HepG2 (cell line): ENCODE results near the gene IL18. TPM values are rescaled to one million over a fixed set of nuclear protein-coding genes. Genes with fewer than 3 reads are reported as not detected.

Source experiments
- ATAC-seq: fragments of 200-7000 bp; cut with Tn5 transposase; 3 replicates; pipeline ENCODE4 v1.9.1; 2020; ENCODE audit warnings: mild to moderate bottlenecking, moderate library complexity
- BruUV-seq: library from RNA; stranded (reverse); fragments of 400-500 nt; replicated peaks from 2 replicates; lab custom pipeline; 2021; lab: Mats Ljungman, UMichigan
- CTCF ChIA-PET: fragments of 300-600 bp; formaldehyde crosslinking; extraction: SDS; loops from one replicate; lab custom pipeline; 2021; ENCODE audit warnings: low total read pairs, inconsistent platforms, low intra/inter-chr PET ratio; lab: Yijun Ruan, JAX
- POLR2A ChIA-PET: fragments of 350-600 bp; sonication (Branson Sonifier 250); formaldehyde crosslinking; loops from one replicate; lab custom pipeline; 2020; ENCODE audit warnings: antibody characterized with exemption, inconsistent platforms; lab: Yijun Ruan, JAX
- DNase-seq: peaks from one replicate; pipeline ENCODE4 v3.0.0-alpha.2; 2015; ENCODE audit warnings: low spot score
- FAIRE-seq: peaks from 3 replicates; lab custom pipeline; 2011; peaks lifted over from hg19 to GRCh38; lab: Jason Lieb, UNC
- H2AFZ ChIP-seq: one replicate; pipeline ENCODE4 v1.6.1; 2011; ENCODE audit warnings: low read length, inconsistent platforms
- H3K27ac ChIP-seq: fragments of 300-600 bp; 3 replicates; pipeline ENCODE4 v1.8.0; 2011; ENCODE audit warnings: mixed run types, mild to moderate bottlenecking, mixed read lengths, low read length, inconsistent platforms; ENCODE audit not compliant: insufficient read depth; ENCODE audit errors: extremely low read length
- H3K27me3 ChIP-seq, 2 experiments: fragments of 200-600 bp in 1 of 2; 2 replicates in 1 of 2; 3 replicates in 1 of 2; pipeline versions ENCODE4 v1.6.0 to v1.8.0; 2011; ENCODE audit warnings: low read length in 2 of 2, mild to moderate bottlenecking in 2 of 2, moderate library complexity in 2 of 2, inconsistent platforms in 1 of 2; ENCODE audit not compliant: insufficient read depth in 2 of 2, control insufficient read depth in 1 of 2
- H3K36me3 ChIP-seq, 2 experiments: fragments of 200-600 bp in 1 of 2; replicated peaks in 1 of 2; 2 replicates in 1 of 2; 3 replicates in 1 of 2; pipeline versions ENCODE4 v1.5.1 to v1.8.0; 2011; ENCODE audit warnings: low read length in 2 of 2, inconsistent platforms in 1 of 2; ENCODE audit not compliant: insufficient read depth in 2 of 2, control insufficient read depth in 1 of 2
- H3K4me1 ChIP-seq: 2 replicates; pipeline ENCODE4 v1.5.1; 2012; ENCODE audit warnings: low read length, inconsistent platforms; ENCODE audit not compliant: insufficient read depth
- H3K4me2 ChIP-seq: 2 replicates; pipeline ENCODE4 v1.6.0; 2011; ENCODE audit warnings: low read depth, low read length, inconsistent platforms
- H3K4me3 ChIP-seq, 3 experiments: fragments of 200-600 bp in 1 of 3; sonication (generic), shearing (Covaris generic) in 1 of 3; replicated peaks in 1 of 3; 2 replicates each; pipeline ENCODE4 v1.5.1; 2011 to 2016; ENCODE audit warnings: low read length in 3 of 3, inconsistent platforms in 2 of 3, low read depth in 2 of 3, mild to moderate bottlenecking in 2 of 3, control low read depth in 1 of 3, mixed read lengths in 1 of 3; ENCODE audit not compliant: insufficient read depth in 1 of 3
- H3K79me2 ChIP-seq: one replicate; pipeline ENCODE4 v1.6.1; 2011; ENCODE audit warnings: low read length, inconsistent platforms; ENCODE audit not compliant: insufficient read depth
- H3K9ac ChIP-seq: 2 replicates; pipeline ENCODE4 v1.6.0; 2011; ENCODE audit warnings: mild to moderate bottlenecking, low read depth, low read length, inconsistent platforms; ENCODE audit not compliant: insufficient read depth
- H3K9me3 ChIP-seq: 2 replicates; pipeline ENCODE4 v1.5.1; 2012; ENCODE audit warnings: mild to moderate bottlenecking, low read length
- H4K20me1 ChIP-seq: 2 replicates; pipeline ENCODE4 v1.6.0; 2011; ENCODE audit warnings: inconsistent platforms, mild to moderate bottlenecking, low read length, moderate library complexity; ENCODE audit not compliant: insufficient read depth
- KDM1A ChIP-seq: IDR thresholded peaks from 2 replicates; pipeline ENCODE4 v1.6.1; 2016; ENCODE audit warnings: missing compliant biosample characterization
- MYC ChIP-seq: sonication (generic); formaldehyde crosslinking; IDR thresholded peaks from 2 replicates; pipeline ENCODE4 v1.9.0; 2021; ENCODE audit warnings: missing genetic modification reagents, borderline replicate concordance
- TBX3 ChIP-seq: fragments of 450-650 bp; IDR thresholded peaks from 2 replicates; pipeline ENCODE4 v1.6.1; 2017; ENCODE audit warnings: antibody characterized with exemption, mild to moderate bottlenecking, inconsistent platforms, borderline replicate concordance
- TFDP1 ChIP-seq: IDR thresholded peaks from 2 replicates; pipeline ENCODE4 v1.6.1; 2016; ENCODE audit warnings: missing compliant biosample characterization, missing genetic modification reagents, borderline replicate concordance
- ZKSCAN5 ChIP-seq: sonication (generic); formaldehyde crosslinking; IDR thresholded peaks from 2 replicates; pipeline ENCODE4 v1.5.1; 2020; ENCODE audit warnings: mild to moderate bottlenecking, missing genetic modification reagents
- ZNF281 ChIP-seq: sonication (generic); formaldehyde crosslinking; IDR thresholded peaks from 2 replicates; pipeline ENCODE4 v1.4.0; 2020; ENCODE audit warnings: missing genetic modification reagents, borderline replicate concordance
- ZNF558 ChIP-seq: sonication (generic); formaldehyde crosslinking; IDR thresholded peaks from 2 replicates; pipeline ENCODE4 v1.9.0; 2022; ENCODE audit warnings: mild to moderate bottlenecking, missing genetic modification reagents, borderline replicate concordance
- ZNF614 ChIP-seq: IDR thresholded peaks from 2 replicates; pipeline ENCODE4 v1.6.1; 2018; ENCODE audit warnings: missing biosample characterization, missing genetic modification reagents, inconsistent platforms, borderline replicate concordance
- ZNF724P ChIP-seq: sonication (generic); formaldehyde crosslinking; IDR thresholded peaks from 2 replicates; pipeline ENCODE4 v1.8.0; 2022; ENCODE audit warnings: missing genetic modification reagents, borderline replicate concordance
- WGBS: methylation state at CpG from one replicate; pipeline ENCODE4 v1.1.6; 2017; ENCODE audit warnings: low lambda C conversion rate; 5-methylcytosine and 5-hydroxymethylcytosine counted together
- in situ Hi-C: cut with HindIII; loops from 2 replicates; pipeline ENCODE4 v1.10.0; 2017; ENCODE audit warnings: low pct_unique_long_range_greater_than_20kb; ENCODE audit not compliant: extremely low pct_ligation_motif_present
- intact Hi-C: fragments of 100-400 bp; cut with micrococcal nuclease; formaldehyde crosslinking; loops from one replicate; pipeline ENCODE4 v1.10.0; 2022; ENCODE audit not compliant: unreplicated experiment
- polyA plus RNA-seq, 8 experiments: library from polyadenylated mRNA; depleted of rRNA in 3 of 8; stranded (reverse) in 7 of 8; unstranded in 1 of 8; fragments of >200 nt; fragmentation: Illumina TruSeq in 4 of 8; extraction: Trizol in 4 of 8; gene quantifications; 2 replicates each; pipeline versions ENCODE4 v1.2.1 to v1.2.3, GENCODE V29; 2011 to 2016; ENCODE audit warnings: low read depth in 4 of 8, missing spikeins in 1 of 8, mixed read lengths in 1 of 8; ENCODE audit not compliant: insufficient read depth in 1 of 8
- total RNA-seq, 5 experiments: library from RNA; depleted of rRNA; stranded (reverse); fragments of >200 nt; fragmentation: Illumina TruSeq; extraction: Trizol; gene quantifications; 2 replicates each; pipeline ENCODE4 v1.2.3, GENCODE V29; 2016; ENCODE audit warnings: low read depth in 1 of 5

Gene IL18
- total and polyA plus RNA-seq, 2 of the 13 experiments (the other 11 are each of a cell fraction or from before 2014, with no cell fraction given), result 0.89 to 2.7 TPM

- Histone ChIP-seq H3K9me3 (no peaks in the 10 kb centered on the region), H3K4me1 (peaks cover 48% of the 10 kb centered on the region), H3K4me3 (no peak overlapping the region), H3K4me2 (no peak overlapping the region), H3K36me3 (no peaks in the 10 kb centered on the region), H3K79me2 (no peaks in the 10 kb centered on the region), H3K27ac (no peak overlapping the region), H3K27me3 (no peaks in the 10 kb centered on the region), H4K20me1 (no peaks in the 10 kb centered on the region), H3K9ac (no peak overlapping the region), H2AFZ (no peak overlapping the region)
- WGBS, result 82% methylated on average over 7 of the region's 7 CpGs
- intact Hi-C loops, result no loop called here
- DNase-seq (no peak), ATAC-seq (no peak), FAIRE-seq (no peak)
- in situ Hi-C loops, result no loop called here
- BruUV-seq, result no TSS peak
- CTCF ChIA-PET, result no interaction called here
- TF ChIP-seq ZKSCAN5 (CRISPR knock-in tag) (no peak), MYC (CRISPR knock-in tag) (no peak), ZNF724P (CRISPR knock-in tag) (no peak), ZNF558 (CRISPR knock-in tag) (no peak), KDM1A (no peak), TFDP1 (no peak), TBX3 (no peak), ZNF614 (CRISPR knock-in tag) (no peak), ZNF281 (CRISPR knock-in tag) (no peak)
- POLR2A ChIA-PET, result no interaction called here
Measured at GRCh38 chr11:112159098-112160065, 4.5 kb downstream of the IL18 start.
